ENCODE data around the gene LBR. TPM values are rescaled to one million over a fixed set of nuclear protein-coding genes. Genes with fewer than 3 reads are reported as not detected.

Gene LBR
- total and polyA plus RNA-seq, 5 donors, result 7.8 to 21.6 (median 18.9) TPM

GRCh38 chr1:225428068-225428880 is 436 bp upstream of the LBR start:
- DNase-seq (peak; percentile 92 to 97 (median 97)), ATAC-seq (peak; percentile 96 to 98)
- Histone ChIP-seq H3K27me3 (ENCODE audit: control insufficient read depth, insufficient read depth) (no peaks in the 10 kb centered on the region), H3K9me3 (ENCODE audit: control insufficient read depth, low read length) (no peaks in the 10 kb centered on the region), H3K27ac (ENCODE audit: low read length) (peak overlapping the region; percentile 96), H3K4me3 (ENCODE audit: low read length) (peak overlapping the region; percentile 86), H3K4me1 (ENCODE audit: control insufficient read depth, insufficient read depth, low read length) (peaks cover 9% of the 10 kb centered on the region)
- under 1% methylated on average over 81 of the region's 81 CpGs for WGBS
- intact Hi-C loops (cut with DNase I), result no loop called here

GRCh38 chr1:225426395-225427234 is 1.2 kb downstream of the LBR start:
- H3K4me1 ChIP-seq (ENCODE audit: control insufficient read depth, insufficient read depth, low read length), result peaks cover 9% of the 10 kb centered on the region
- peak in 2 of 3 donors; percentile 71 to 72 for DNase-seq
- H3K27me3 ChIP-seq (ENCODE audit: control insufficient read depth, insufficient read depth), result no peaks in the 10 kb centered on the region
- no peaks in the 10 kb centered on the region for H3K9me3 ChIP-seq (ENCODE audit: control insufficient read depth, low read length)
- 7% methylated on average over 36 of the region's 36 CpGs for WGBS
- peak; percentile 4 to 27 for ATAC-seq
- H3K4me3 ChIP-seq (ENCODE audit: low read length), result peak overlapping the region; percentile 86
- H3K27ac ChIP-seq (ENCODE audit: low read length), result no peak overlapping the region
- intact Hi-C loops (cut with DNase I), result no loop called here

- no peak for ATAC-seq
- no peak for DNase-seq
- intact Hi-C loops (cut with DNase I), result no loop called here
- Histone ChIP-seq H3K9me3 (ENCODE audit: control insufficient read depth, low read length) (no peaks in the 10 kb centered on the region), H3K27me3 (ENCODE audit: control insufficient read depth, insufficient read depth) (no peaks in the 10 kb centered on the region), H3K4me3 (ENCODE audit: low read length) (no peak overlapping the region), H3K4me1 (ENCODE audit: control insufficient read depth, insufficient read depth, low read length) (peaks cover 9% of the 10 kb centered on the region), H3K27ac (ENCODE audit: low read length) (no peak overlapping the region)
- WGBS, result 58% methylated on average over 5 of the region's 5 CpGs
These were observed 2.5 kb downstream of the LBR start for GRCh38 chr1:225425201-225425786.

GRCh38 chr1:225424562-225425200 is 3.2 kb downstream of the LBR start:
- Histone ChIP-seq H3K27me3 (ENCODE audit: control insufficient read depth, insufficient read depth) (no peaks in the 10 kb centered on the region), H3K4me1 (ENCODE audit: control insufficient read depth, insufficient read depth, low read length) (peaks cover 9% of the 10 kb centered on the region), H3K4me3 (ENCODE audit: low read length) (no peak overlapping the region), H3K27ac (ENCODE audit: low read length) (no peak overlapping the region), H3K9me3 (ENCODE audit: control insufficient read depth, low read length) (no peaks in the 10 kb centered on the region)
- ATAC-seq (no peak), DNase-seq (no peak)
- WGBS, result 78% methylated on average over 6 of the region's 6 CpGs
- intact Hi-C loops (cut with DNase I), result no loop called here

- peaks cover 9% of the 10 kb centered on the region for H3K4me1 ChIP-seq (ENCODE audit: control insufficient read depth, insufficient read depth, low read length)
- DNase-seq (no peak), ATAC-seq (no peak)
- H3K27me3 ChIP-seq (ENCODE audit: control insufficient read depth, insufficient read depth), result no peaks in the 10 kb centered on the region
- intact Hi-C loops (cut with DNase I), result no loop called here
- WGBS, result 66% methylated on average over 2 of the region's 2 CpGs
- H3K27ac ChIP-seq (ENCODE audit: low read length), result no peak overlapping the region
- no peak overlapping the region for H3K4me3 ChIP-seq (ENCODE audit: low read length)
- no peaks in the 10 kb centered on the region for H3K9me3 ChIP-seq (ENCODE audit: control insufficient read depth, low read length)
These were observed 4.4 kb downstream of the LBR start for GRCh38 chr1:225423518-225423855.

GRCh38 chr1:225422795-225423517 is 4.9 kb downstream of the LBR start:
- Histone ChIP-seq H3K9me3 (ENCODE audit: control insufficient read depth, low read length) (no peaks in the 10 kb centered on the region), H3K27ac (ENCODE audit: low read length) (no peak overlapping the region), H3K27me3 (ENCODE audit: control insufficient read depth, insufficient read depth) (no peaks in the 10 kb centered on the region), H3K4me1 (ENCODE audit: control insufficient read depth, insufficient read depth, low read length) (peaks cover 9% of the 10 kb centered on the region), H3K4me3 (ENCODE audit: low read length) (no peak overlapping the region)
- ATAC-seq (no peak), DNase-seq (no peak)
- whole genome bisulfite sequencing, result 75% methylated on average over 7 of the region's 7 CpGs
- intact Hi-C loops (cut with DNase I), result no loop called here

GRCh38 chr1:225422031-225422605 is 5.7 kb downstream of the LBR start:
- Histone ChIP-seq H3K9me3 (ENCODE audit: control insufficient read depth, low read length) (no peaks in the 10 kb centered on the region), H3K27me3 (ENCODE audit: control insufficient read depth, insufficient read depth) (no peaks in the 10 kb centered on the region), H3K4me1 (ENCODE audit: control insufficient read depth, insufficient read depth, low read length) (peaks cover 9% of the 10 kb centered on the region), H3K4me3 (ENCODE audit: low read length) (no peak overlapping the region), H3K27ac (ENCODE audit: low read length) (no peak overlapping the region)
- DNase-seq (no peak), ATAC-seq (no peak)
- intact Hi-C loops (cut with DNase I), result no loop called here
- WGBS, result 61% methylated on average over 14 of the region's 14 CpGs

- H3K4me1 ChIP-seq (ENCODE audit: control insufficient read depth, insufficient read depth, low read length), result peaks cover 3% of the 10 kb centered on the region
- DNase-seq (no peak), ATAC-seq (no peak)
- no peak overlapping the region for H3K27ac ChIP-seq (ENCODE audit: low read length)
- H3K27me3 ChIP-seq (ENCODE audit: control insufficient read depth, insufficient read depth), result no peaks in the 10 kb centered on the region
- H3K4me3 ChIP-seq (ENCODE audit: low read length), result no peak overlapping the region
- no peaks in the 10 kb centered on the region for H3K9me3 ChIP-seq (ENCODE audit: control insufficient read depth, low read length)
- 93% methylated on average over 4 of the region's 4 CpGs for WGBS
- intact Hi-C loops (cut with DNase I), result no loop called here
These were observed 9.2 kb downstream of the LBR start for GRCh38 chr1:225418598-225418997.

- no peaks in the 10 kb centered on the region for H3K4me1 ChIP-seq (ENCODE audit: control insufficient read depth, insufficient read depth, low read length)
- no peaks in the 10 kb centered on the region for H3K27me3 ChIP-seq (ENCODE audit: control insufficient read depth, insufficient read depth)
- DNase-seq (no peak), ATAC-seq (no peak)
- no peaks in the 10 kb centered on the region for H3K9me3 ChIP-seq (ENCODE audit: control insufficient read depth, low read length)
- WGBS, result 82% methylated on average over 2 of the region's 2 CpGs
- H3K27ac ChIP-seq (ENCODE audit: low read length), result no peak overlapping the region
- no peak overlapping the region for H3K4me3 ChIP-seq (ENCODE audit: low read length)
- intact Hi-C loops (cut with DNase I), result no loop called here
These were observed 9.8 kb downstream of the LBR start for GRCh38 chr1:225418059-225418458.
